ENCODE results near the gene LGR5. TPM values are rescaled to one million over a fixed set of nuclear protein-coding genes. Genes with fewer than 3 reads are reported as not detected.
"Not testable (repeated sequence)": the region's sequence is repeated elsewhere in the genome, so short reads cannot be mapped to it uniquely, and the experiment has no call there.

The LGR5 gene
- total RNA-seq, 4 donors from 2014 or later = 5.1 to 19.8 (median 17.6) TPM

DNA sequence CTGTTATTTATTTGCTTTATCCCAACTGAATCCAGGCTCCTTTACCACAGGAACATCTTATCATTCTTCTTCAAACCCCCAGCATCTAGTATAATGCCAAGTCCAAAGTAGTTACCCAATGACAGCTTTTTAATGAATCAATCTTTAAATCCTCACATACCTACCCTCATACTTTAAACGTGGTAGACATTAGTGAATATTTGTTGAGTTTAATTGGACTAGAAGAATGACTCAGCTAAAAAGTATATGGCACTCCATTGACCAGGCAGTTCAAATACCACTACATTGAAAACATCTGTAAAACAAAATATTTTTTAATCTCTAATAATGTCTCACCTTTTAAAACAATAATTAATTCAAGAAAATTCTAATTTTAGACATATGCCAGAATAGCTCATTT is 125.9 kb downstream of the LGR5 start:
- no peak for DNase-seq
- Histone ChIP-seq H3K4me1 (no peaks in the 10 kb centered on the region), H3K9me3 (no peaks in the 10 kb centered on the region), H3K4me3 (no peak overlapping the region), H3K36me3 (no peaks in the 10 kb centered on the region), H3K27me3 (no peaks in the 10 kb centered on the region), H3K27ac (no peak overlapping the region)
- TF ChIP-seq POLR2A (IDR thresholded peaks at IDR 0.05) = no peak
- TF ChIP-seq CTCF (IDR thresholded peaks at IDR 0.05) = no peak

DNA sequence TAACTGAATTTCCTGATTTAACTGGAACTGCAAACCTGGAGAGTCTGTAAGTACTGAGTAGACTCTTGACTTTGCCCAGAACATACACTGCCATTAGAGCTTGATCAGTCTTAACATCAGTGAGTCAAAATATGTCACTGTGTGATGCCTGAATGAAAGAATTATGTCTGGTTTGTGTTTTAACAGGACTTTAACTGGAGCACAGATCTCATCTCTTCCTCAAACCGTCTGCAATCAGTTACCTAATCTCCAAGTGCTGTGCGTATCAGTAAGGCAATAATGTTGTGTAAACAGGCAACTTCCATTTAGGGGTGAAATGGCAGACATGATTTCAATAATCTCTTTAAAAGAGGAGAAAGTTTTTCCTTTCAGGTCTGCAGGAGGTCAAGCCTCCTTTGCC is 127.1 kb downstream of the LGR5 start:
- Histone ChIP-seq H3K36me3 (no peaks in the 10 kb centered on the region), H3K27me3 (no peaks in the 10 kb centered on the region)

GRCh38 chr12:71567537-71567936 is 127.9 kb downstream of the LGR5 start:
- no peaks in the 10 kb centered on the region for H3K9me3 ChIP-seq
- no peak for DNase-seq
- H3K36me3 ChIP-seq = no peaks in the 10 kb centered on the region
- TF ChIP-seq POLR2A (IDR thresholded peaks at IDR 0.05) = no peak
- TF ChIP-seq CTCF (IDR thresholded peaks at IDR 0.05) = no peak
- no peaks in the 10 kb centered on the region for H3K4me1 ChIP-seq
- no peak overlapping the region for H3K4me3 ChIP-seq
- no peaks in the 10 kb centered on the region for H3K27me3 ChIP-seq
- H3K27ac ChIP-seq = no peak overlapping the region

More for the DNA sequence above, 127.1 kb downstream of the LGR5 start:
- DNase-seq = no peak
- Histone ChIP-seq H3K4me3 (no peak overlapping the region), H3K9me3 (no peaks in the 10 kb centered on the region), H3K27ac (no peak overlapping the region), H3K4me1 (no peaks in the 10 kb centered on the region)
- TF ChIP-seq CTCF (IDR thresholded peaks at IDR 0.05) (no peak), POLR2A (IDR thresholded peaks at IDR 0.05) (no peak)

- DNase-seq, H3K4me1 ChIP-seq, H3K27ac ChIP-seq, H3K4me3 ChIP-seq, H3K27me3 ChIP-seq, H3K9me3 ChIP-seq, H3K36me3 ChIP-seq: not testable (repeated sequence)
Observed at GRCh38 chr12:71569885-71570284, 130.3 kb downstream of the LGR5 start.

DNA sequence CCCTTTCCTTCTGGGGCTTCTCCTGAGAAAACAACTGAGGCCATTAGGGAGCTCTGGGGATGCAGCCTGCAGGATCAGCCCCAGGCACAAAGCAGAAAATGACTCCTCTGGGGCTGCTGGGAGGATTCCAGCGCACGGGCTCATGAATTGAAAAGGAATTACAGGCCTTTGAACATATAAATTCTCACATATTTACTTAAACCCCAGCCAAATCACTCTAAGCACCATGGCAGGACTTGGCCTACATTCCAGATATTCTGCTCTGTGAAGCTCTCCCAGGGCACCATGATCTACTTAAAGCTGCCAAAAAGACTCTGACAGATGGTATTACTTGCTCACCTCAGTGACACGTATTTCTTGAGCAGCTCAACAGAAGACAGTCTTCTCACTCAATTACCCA is 136.9 kb downstream of the LGR5 start:
- Histone ChIP-seq H3K27ac (no peak overlapping the region), H3K4me3 (no peak overlapping the region), H3K27me3 (no peaks in the 10 kb centered on the region), H3K4me1 (no peaks in the 10 kb centered on the region), H3K36me3 (no peaks in the 10 kb centered on the region), H3K9me3 (no peaks in the 10 kb centered on the region)
- no peak for TF ChIP-seq POLR2A (IDR thresholded peaks at IDR 0.05)
- TF ChIP-seq CTCF (IDR thresholded peaks at IDR 0.05) = no peak
- DNase-seq = no peak

GRCh38 chr12:71578694-71579258 is 139.2 kb downstream of the LGR5 start:
- H3K27me3 ChIP-seq = no peaks in the 10 kb centered on the region
- no peak for DNase-seq
- no peaks in the 10 kb centered on the region for H3K36me3 ChIP-seq
- TF ChIP-seq CTCF (IDR thresholded peaks at IDR 0.05) (no peak), POLR2A (IDR thresholded peaks at IDR 0.05) (no peak)
- H3K27ac ChIP-seq = no peak overlapping the region
- no peaks in the 10 kb centered on the region for H3K9me3 ChIP-seq
- H3K4me3 ChIP-seq = no peak overlapping the region
- no peaks in the 10 kb centered on the region for H3K4me1 ChIP-seq

Measured in Peyer's patch (tissue), 4 donors.